ENCODE results near the gene CAMK2A.

CAMK2A gene

DNA sequence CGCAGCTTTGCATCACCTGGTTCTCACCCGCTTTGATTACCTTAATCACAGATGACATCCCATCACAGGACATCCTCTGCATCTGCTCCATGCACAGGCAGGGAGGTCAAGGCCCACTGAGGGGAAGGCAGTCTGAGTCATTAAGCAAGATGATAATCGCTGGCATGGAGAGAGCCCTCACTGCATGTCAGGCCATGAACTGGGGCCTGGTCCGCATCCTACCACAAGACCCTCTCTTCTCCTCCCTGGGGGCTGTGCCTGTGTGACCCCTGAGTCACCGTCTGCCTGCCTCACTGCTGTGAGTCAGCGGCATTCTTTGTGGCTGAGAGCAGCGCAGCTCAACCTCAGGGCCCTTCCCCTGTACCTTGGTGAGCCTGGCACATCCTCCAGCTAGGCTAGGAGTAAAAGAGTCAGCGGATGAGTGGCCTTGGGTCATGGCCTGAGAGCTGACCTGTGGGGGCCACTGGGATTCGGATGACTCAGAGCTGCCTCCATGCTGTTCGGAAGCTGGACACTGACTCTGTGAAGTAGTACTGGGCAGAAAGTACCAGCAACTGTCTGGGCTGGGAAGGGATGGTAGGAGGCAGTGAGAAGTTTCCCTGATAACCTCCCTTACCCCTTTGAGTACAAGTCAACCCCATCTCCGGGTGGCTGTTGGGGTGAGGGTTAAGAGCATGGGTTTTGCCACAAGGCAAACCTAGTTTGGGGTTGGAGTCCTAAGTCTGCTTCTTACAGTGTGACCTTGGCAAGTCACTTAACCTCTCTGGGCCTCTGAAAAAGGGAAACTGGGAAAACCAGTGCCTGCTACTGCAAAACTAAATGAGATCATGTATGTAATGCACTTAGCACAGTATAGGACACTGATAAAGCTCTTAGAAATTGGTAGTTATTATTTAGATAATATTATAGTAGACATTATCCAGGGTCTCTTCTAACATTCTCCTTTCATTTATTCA lies 27.8 kb upstream of the CAMK2A start:
- DNase-seq (ENCODE audit: extremely low spot score, insufficient read length, low read depth) (no peak), FAIRE-seq (no peak)

DNA sequence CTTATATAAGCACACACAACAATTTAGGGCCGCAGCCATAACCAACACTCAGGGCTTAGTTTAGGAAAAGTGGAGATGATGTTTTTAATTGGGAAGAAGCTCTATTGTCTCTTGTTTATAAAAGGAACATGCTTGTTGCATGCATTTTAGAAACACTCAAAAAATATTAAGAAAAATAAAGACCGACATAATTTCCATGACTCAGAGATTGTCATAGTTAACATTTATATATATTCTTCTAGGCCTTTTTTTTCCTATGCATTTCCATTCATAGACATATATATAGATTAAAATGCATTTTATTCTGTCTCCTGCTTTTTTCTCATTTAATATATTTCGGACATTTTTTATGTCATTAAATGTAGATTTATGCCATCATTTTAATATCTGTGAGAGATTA lies 26.7 kb upstream of the CAMK2A start:
- DNase-seq (ENCODE audit: extremely low spot score, insufficient read length, low read depth) = no peak
- FAIRE-seq = no peak

DNA sequence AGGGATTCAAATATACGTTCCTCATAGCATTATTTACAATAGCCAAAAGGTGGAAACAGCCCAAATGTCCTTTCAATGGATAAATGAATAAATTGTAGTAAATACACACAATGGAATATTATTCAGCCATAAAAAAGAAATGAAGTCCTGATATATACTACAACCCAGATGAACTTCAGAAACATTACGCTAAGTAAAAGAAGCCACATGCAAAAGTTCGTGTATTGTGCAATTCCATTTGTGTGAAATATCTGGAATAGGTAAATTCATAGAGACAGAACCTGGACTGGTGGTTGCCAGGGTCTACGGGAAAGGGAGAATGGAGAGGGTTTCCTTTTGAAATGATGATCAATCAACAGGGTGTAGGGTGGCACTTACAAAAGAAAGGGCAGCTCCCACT lies 25.7 kb upstream of the CAMK2A start:
- no peak for FAIRE-seq
- no peak for DNase-seq (ENCODE audit: extremely low spot score, insufficient read length, low read depth)

DNA sequence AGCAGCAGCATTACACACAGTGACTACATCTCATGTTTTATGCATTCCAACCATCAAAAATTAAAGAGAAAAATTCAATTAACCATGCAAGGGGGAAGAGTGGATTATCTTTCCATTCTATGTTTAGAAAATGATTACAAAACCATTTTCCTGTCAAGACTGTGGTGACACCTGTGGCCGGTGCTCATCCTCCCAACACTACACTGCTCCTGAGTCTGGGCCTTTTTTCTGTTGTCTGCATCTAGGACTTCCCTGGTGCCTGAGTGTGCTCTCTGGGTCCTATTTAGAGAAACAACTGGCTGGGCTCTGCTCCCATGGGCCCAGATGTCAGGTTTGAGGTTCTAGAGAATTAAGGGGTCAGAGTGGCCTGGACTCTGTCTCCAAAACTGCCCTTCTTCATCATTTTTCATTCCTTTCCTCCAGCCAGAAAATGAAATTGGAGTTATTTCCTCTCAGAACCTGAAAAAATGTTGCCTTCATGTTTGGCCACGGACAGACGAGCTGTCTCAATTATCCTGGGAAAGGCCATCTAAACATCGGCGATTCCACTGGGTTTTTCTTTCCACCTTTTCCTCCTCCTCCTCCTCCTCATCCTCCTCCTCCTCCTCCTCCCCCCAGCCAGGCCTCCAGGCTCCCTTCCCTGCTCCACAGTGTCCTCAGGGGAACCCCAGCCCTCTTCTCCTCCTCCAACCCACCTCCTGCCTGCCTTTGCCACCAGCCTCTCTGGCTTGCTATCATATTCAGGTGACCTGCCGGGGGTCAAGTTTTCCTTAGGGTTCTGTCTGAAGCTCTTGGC lies 24.5 kb upstream of the CAMK2A start:
- DNase-seq (ENCODE audit: extremely low spot score, insufficient read length, low read depth) (no peak), FAIRE-seq (no peak)

DNA sequence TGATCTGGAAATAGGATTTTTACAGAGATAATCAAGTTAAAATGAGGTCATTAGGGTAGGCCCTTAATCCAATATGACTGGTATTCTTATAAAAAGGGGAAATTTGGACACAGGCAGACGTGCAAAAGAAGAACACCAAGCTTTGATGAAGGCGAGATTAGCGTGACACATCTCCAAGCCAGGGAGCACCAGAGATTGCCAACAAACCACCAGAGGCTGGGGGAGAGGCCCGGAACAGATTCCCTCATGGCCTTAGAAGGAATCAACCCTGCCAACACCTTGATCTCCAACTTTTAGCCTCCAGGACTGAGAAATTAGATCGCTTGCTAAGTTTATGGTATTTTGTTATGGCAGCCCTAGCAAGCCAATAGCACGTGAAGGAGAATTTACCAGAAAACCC lies 23.9 kb upstream of the CAMK2A start:
- DNase-seq (ENCODE audit: extremely low spot score, insufficient read length, low read depth) (no peak), FAIRE-seq (no peak)

DNA sequence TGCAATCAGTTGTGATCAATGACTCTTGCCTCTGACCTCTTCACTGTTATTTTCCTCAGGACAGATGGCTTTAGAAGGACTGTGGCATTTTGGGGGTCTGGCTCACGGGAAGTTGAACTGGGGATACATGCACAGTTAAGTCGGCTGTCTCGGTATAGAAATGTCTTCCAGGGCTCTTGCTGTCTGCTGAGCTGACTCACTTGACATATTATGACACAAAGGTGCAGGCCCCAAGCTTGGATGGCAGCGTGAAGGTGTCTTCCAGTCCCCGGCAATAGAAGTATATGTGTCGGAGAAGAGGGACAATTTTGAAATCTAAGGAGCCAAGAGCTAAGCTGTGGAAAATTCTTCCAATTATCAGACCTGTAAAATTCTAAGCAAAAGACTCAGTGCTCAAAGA lies 22.9 kb upstream of the CAMK2A start:
- FAIRE-seq = no peak

DNA sequence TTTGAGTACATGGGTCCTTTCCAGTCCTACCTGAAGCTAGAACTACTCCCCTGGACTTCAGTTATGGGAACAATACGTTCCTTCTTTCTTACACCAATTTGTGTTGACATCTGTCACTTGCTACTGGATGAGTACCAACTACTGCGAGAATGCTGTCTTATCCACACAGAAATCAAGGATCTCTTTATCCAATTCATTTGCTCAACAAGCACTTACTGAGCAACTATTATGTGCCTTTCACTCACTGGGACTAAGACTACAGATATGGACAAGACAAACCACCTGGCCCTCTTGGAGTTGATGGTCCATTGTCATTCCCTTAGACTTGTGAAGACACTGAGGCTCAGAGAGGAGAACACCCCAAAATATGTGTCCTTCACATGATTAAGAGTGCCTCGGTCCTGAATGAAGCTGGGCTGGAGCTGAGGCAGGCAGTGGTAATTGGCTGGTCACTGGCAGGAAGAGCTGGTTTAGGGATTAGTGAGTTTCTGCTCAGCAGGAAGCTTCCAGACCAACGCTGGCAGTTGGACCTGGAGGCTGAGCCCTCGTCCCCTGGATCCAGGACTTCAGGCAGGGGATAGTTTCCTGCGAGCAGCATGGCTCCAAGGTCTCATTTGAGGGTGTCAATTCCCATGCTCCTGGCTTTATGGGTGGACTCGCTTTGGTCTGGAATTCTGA lies 21.6 kb upstream of the CAMK2A start:
- FAIRE-seq (no peak), DNase-seq (ENCODE audit: extremely low spot score, insufficient read length, low read depth) (no peak)

More for the DNA sequence above, 22.9 kb upstream of the CAMK2A start:
- no peak for DNase-seq (ENCODE audit: extremely low spot score, insufficient read length, low read depth)

DNA sequence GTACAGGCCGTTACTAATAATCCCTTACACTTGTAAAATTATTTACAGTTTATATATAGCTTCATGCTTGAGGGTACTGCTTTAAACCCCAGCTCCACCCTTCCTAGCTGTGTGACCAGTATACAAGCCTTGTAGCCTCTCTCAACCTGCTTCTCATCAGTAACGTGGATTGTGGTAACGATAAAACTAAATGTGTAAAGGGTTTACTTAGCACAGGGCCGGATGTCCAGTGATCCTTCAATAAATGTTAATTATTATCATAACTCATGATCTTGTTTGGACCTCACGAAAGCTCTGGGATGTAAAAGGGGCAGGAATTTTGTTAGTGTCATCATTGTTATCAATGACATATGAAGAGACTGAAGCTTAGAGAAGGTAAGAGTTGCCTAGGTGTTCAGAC lies 20.7 kb upstream of the CAMK2A start:
- FAIRE-seq (no peak), DNase-seq (ENCODE audit: extremely low spot score, insufficient read length, low read depth) (no peak)

DNA sequence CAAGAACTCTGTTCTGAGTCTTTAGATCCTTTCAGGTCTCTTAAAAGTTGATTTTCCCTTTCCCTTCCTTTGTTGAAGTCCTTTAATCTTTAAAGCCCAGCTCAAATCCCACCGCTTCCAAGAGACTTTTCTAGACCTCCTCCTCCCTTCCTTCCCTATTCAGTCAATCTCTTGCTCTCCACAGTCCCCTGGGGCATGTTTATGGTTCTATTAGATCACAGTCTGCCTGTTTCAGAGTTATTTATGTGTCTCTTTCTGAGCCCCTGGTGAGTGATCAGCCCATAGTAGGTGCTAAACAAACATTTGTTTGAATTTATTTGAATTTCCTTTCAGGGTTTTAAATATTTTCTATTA lies 20.3 kb upstream of the CAMK2A start:
- no peak for FAIRE-seq
- DNase-seq (ENCODE audit: extremely low spot score, insufficient read length, low read depth) = no peak

DNA sequence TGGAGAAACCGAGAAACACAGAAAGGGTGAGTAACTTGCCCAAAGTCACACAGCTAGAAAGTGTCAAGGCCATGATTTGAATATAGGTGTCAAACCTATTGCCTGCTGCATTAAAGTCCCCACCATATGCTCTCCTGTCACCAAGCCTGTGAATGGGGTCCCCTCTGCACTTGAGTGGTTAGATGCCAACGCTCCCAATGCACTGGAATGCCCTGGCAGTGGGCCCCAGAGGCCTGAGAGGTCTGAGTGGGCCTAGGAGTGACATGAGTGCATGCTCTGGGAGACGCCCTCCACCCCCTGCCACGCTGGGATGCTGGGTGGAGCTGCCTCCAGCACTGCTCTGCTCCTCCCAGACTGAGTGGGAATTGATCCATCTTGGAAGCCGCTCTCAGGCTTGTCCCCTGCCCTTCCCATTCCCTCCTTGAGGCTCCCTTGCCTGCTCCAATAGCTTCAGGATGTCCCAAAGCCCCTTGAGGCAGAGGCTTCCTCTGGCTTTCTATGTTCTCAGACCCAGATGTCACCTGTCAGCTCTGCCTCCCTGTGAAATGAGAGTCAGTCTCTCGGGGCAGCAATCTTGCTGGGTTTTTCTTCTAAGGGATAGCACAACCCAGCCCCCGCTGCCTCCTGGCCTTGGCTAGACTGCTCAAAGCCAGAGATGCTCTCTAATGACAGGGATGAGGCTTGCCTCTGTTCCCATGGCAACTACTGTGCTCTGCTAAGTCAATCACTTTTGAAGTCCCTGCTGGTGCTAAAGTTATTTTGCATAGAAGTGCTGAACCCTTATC lies 19.7 kb upstream of the CAMK2A start:
- no peak for DNase-seq (ENCODE audit: extremely low spot score, insufficient read length, low read depth)
- no peak for FAIRE-seq

DNA sequence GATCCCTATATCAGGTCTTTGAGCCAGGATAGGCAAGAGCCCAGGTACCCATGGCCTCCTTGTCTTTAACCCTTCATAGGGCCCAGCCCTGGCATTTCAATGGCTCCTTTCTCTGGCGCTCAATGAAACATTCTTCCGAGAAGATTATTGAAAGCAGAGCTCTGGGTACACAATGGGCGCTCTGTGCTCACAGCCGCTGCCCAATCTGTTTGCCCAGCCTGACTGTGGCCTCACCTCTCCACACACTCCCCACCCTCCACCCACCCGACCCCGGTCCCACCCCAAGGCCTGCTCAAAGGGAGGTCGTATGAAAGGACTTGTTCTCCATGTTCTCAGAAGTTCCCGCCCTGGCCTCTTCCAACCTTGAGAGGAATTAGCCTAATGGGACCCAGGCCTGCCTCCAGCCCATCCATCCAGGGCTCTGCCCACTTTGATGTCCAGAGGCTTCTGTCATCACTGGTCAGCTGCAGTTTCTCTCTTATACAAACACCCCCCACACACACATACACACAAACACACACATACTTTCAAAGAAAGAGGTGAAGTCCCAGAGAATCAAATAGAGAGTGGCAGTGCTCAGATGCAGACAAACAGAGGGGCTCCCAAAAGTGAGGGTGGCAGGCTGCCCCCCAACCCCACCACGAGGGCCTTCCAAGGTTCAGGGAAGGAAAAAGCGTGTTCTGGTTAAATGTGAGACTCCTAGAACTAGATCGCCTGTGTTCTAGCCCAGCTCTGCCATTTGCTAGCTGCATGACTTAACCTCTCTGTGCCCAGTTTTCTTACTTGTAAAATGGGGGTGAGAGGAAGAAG lies 18.2 kb upstream of the CAMK2A start:
- FAIRE-seq (no peak), DNase-seq (ENCODE audit: extremely low spot score, insufficient read length, low read depth) (no peak)

DNA sequence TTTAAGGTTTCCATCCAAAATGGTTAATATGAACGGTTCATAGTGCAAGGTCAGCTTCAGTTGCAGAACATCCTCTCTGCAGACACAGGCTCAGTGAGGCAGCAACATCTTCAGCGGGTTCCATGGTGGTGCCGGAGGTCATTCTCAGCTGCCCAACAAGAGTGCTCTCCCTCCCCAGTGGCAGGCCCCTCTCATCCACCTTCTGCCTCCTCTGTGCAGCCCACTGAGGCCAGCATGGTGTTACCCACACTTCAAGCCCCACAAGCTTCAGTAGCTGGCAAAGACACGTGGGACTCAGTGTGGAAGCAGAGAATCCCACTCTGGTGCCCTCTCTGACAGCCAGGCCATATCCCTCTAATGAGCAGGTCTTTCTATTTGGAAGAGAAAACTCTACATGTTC lies 17.2 kb upstream of the CAMK2A start:
- DNase-seq (ENCODE audit: extremely low spot score, insufficient read length, low read depth) (no peak), FAIRE-seq (no peak)

DNA sequence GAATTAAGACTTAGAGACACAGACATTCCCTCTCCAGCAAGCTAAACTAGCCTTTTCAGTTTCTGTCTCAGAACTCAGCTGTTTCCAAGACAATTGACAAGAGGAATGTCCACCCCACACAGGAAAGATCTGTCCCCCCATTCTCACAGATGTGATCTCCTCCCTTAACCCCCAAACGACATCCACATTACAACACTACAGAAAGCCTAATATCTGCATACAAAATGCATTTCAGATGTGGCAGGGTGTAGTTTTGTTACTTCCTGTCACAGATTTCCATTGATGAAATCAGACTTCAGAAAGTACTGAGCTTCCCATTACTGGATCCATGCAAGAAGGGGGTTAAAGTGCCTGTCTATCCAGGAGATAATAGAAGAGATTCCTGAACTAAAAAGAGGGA lies 16.0 kb upstream of the CAMK2A start:
- no peak for DNase-seq (ENCODE audit: extremely low spot score, insufficient read length, low read depth)
- FAIRE-seq = no peak

DNA sequence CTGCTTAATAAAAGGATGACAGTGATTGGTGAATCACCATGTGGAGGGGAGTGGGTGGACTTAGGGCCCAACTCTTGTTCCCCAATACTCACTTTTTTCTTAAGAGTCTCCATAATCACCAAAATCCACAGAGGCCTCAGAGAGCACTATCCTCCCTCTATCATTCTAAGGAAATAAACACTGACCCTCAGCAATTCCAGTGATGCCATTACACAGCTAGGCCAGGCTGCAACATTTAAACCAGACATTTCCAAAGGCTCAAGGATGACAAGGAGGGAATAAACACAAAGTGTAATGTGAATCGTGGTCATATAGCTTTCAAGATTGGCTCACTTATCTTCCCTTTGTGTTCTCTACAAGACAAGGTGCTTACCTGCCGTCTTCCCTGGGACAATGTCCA lies 15.5 kb upstream of the CAMK2A start:
- no peak for FAIRE-seq
- DNase-seq (ENCODE audit: extremely low spot score, insufficient read length, low read depth) = no peak

DNA sequence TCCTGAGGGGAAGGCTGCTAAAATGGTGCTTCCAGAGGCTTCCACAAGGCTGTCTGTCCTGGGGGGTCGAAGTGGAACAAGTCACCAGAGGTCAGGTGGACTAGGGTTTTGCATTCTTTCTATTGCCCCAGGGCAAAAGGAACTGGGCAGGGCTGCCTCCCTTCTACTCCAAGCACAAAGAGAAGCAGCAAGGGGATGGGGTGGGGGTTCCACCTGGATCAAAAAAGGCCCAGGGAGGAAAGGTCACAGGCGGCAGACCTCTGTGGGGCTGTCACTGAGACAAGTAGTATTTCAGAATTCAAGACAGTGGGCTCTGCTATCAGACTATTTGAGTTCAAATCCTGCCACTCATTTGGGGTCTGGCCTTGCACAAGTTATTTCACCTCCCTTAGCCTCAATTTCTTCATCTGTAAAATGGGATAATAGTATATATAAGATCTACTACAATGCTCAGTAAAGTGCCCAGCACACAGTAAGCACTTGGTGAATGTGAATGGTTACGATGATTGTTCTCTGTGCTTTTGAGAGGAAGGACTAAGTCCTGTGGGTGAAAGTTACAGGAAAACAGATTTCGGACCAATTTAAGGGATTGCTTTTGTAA lies 15.0 kb upstream of the CAMK2A start:
- FAIRE-seq (no peak), DNase-seq (ENCODE audit: extremely low spot score, insufficient read length, low read depth) (no peak)

DNA sequence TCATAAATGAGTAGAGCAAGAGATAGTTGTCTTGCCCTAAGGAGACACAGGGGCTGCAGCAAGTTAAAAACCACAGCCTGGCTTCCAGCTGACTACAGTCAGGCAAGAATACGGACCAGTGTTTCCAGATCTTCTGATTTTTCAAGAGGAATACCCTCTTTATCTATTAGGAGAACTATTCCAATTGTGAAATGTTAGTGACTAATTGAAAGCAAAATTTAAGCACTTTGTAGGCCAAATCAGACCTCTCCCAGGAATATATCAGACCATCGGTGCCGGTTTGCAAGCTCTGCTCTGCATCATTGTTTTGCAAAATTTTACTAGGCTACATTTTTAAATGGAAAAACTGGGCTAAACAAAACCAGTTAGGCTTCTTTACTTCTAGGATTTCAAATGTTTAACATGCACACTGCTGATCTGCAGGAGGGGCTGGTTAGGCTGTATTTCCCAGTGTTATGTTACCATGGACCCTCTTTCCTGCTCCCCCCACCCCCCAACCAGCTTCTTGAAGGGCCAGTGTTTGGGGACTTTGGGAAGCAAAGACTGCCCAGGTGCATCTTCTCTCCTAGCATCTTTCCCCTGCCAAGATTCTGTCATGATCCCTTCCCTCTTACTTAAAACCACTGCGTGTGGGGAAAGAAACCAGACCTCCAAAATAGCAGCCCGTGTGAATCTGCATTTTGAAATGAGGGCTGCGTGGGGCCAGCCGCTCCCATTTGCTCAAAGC lies 14.2 kb upstream of the CAMK2A start:
- FAIRE-seq = no peak
- DNase-seq (ENCODE audit: extremely low spot score, insufficient read length, low read depth) = no peak

DNA sequence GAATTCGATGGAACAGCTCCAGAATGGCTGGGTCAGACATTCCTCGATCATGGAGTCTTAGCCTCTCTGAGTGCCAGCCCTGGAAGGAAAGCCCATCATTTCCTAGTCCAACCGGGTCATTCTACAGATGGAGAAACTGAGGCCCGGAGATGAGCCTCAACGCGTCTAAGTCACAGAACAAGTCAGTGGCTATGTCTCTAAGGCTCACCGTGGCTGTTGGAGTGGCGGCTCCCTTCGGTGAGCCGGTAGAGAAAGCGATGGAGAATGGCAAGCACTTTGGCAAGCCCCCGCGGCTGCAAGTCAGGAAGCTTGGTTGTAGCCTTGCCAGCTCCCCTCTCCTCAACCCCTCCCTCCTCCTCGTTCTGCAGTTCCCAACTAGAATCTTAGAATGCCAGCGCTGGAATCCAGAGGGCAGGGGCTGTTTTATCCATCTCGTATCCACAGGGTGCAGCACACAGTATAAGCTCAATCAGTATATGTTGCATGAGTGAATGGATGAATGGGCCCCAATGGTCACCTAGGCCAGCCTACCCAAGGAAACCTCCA lies 13.6 kb upstream of the CAMK2A start:
- no peak for FAIRE-seq
- DNase-seq (ENCODE audit: extremely low spot score, insufficient read length, low read depth) = no peak

Measured in GM18507 (cell line).